Measurements from ENCODE around the gene ZNF598. TPM values are rescaled to one million over a fixed set of nuclear protein-coding genes. Genes with fewer than 3 reads are reported as not detected.

ZNF598 gene
- total and polyA plus RNA-seq, 10 of the 15 experiments (the other 5 are each of a cell fraction or from before 2014, with no cell fraction given): 0.08 to 74.0 (median 14.4) TPM

- peak; percentile 39; the same call in 1 of the 2 replicates for TF ChIP-seq PKNOX1 (IDR thresholded peaks at IDR 0.05)
- no peak for TF ChIP-seq RCOR1 (conservative IDR thresholded peaks at IDR 0.05; ENCODE audit: low read depth, low read length)
- peak; percentile 49; the same call in 1 of the 2 replicates for TF ChIP-seq SPI1 (IDR thresholded peaks at IDR 0.05; ENCODE audit: borderline replicate concordance, insufficient read depth, low read depth, low read length)
- peak; percentile 46 for TF ChIP-seq RUNX3 (IDR thresholded peaks at IDR 0.05; ENCODE audit: low read length)
- TF ChIP-seq ZZZ3 (IDR thresholded peaks at IDR 0.05; ENCODE audit: control insufficient read depth, insufficient read length, low read depth): no peak
- no peak for TF ChIP-seq ZNF622 (IDR thresholded peaks at IDR 0.05)
- no peak for TF ChIP-seq EED (IDR thresholded peaks at IDR 0.05; ENCODE audit: low read depth)
- no peak; the same call in 1 of the 2 replicates for TF ChIP-seq SMARCA5 (IDR thresholded peaks at IDR 0.05)
- no peak for TF ChIP-seq KAT2A (conservative IDR thresholded peaks at IDR 0.05; ENCODE audit: control insufficient read depth, low read depth, low read length)
- peak; percentile 39 for TF ChIP-seq BCL3 (IDR thresholded peaks at IDR 0.05; ENCODE audit: borderline replicate concordance, insufficient read depth, low read depth, low read length, poor library complexity, severe bottlenecking)
- no peak for TF ChIP-seq NFIC (IDR thresholded peaks at IDR 0.05; ENCODE audit: low read depth, low read length)
- no peak for TF ChIP-seq ZSCAN29 (IDR thresholded peaks at IDR 0.05)
- no peak for TF ChIP-seq CBX3 (IDR thresholded peaks at IDR 0.05; ENCODE audit: borderline replicate concordance, low read depth)
- no peak; the same call in 1 of the 2 replicates for TF ChIP-seq SREBF2 (IDR thresholded peaks at IDR 0.05; ENCODE audit: low read length)
- no peak for TF ChIP-seq SUPT20H (IDR thresholded peaks at IDR 0.05; ENCODE audit: borderline replicate concordance, control insufficient read depth, low read depth, low read length)
- no peak; the same call in 1 of the 2 replicates for TF ChIP-seq MTA3 (IDR thresholded peaks at IDR 0.05; ENCODE audit: borderline replicate concordance, low read length)
- TF ChIP-seq MXI1 (IDR thresholded peaks at IDR 0.05; ENCODE audit: low read depth, low read length): 0 out of 2 replicates have a peak, but pooled peaks have one; percentile 65
- TF ChIP-seq EP300 (IDR thresholded peaks at IDR 0.05; ENCODE audit: borderline replicate concordance in 1 of 2, control insufficient read depth in 1 of 2, low read depth in 2 of 2, low read length in 2 of 2): no peak
- no peak for TF ChIP-seq CHD1 (IDR thresholded peaks at IDR 0.05; ENCODE audit: low read depth, low read length)
- TF ChIP-seq HDAC6 (IDR thresholded peaks at IDR 0.05; ENCODE audit: unreplicated experiment): no peak
- no peak for TF ChIP-seq ASH2L (IDR thresholded peaks at IDR 0.05; ENCODE audit: borderline replicate concordance, low read depth)
- no peak for TF ChIP-seq RBBP5 (conservative IDR thresholded peaks at IDR 0.05)
- TF ChIP-seq ZBTB33 (IDR thresholded peaks at IDR 0.05): no peak
- TF ChIP-seq HSF1 (IDR thresholded peaks at IDR 0.05; ENCODE audit: low read depth, low read length): no peak
- peak; percentile 76 for TF ChIP-seq HCFC1 (IDR thresholded peaks at IDR 0.05; ENCODE audit: low read length)
- 0 out of 2 replicates have a peak, but pooled peaks have one; percentile 43 for TF ChIP-seq TARDBP (IDR thresholded peaks at IDR 0.05; ENCODE audit: borderline replicate concordance)
These were observed at the start of gene ZNF598 (continued) for GRCh38 chr16:2009791-2010510.
